NCI-H345 (cell line): ENCODE measurements around the gene RAF1.
"Not testable (repeated sequence)": the region's sequence is repeated elsewhere in the genome, so short reads cannot be mapped to it uniquely, and the experiment has no call there.

Experiments
- DNase-seq: peaks from one replicate; lab custom pipeline; 2025; lab: John Stamatoyannopoulos, UW

Gene RAF1

DNA sequence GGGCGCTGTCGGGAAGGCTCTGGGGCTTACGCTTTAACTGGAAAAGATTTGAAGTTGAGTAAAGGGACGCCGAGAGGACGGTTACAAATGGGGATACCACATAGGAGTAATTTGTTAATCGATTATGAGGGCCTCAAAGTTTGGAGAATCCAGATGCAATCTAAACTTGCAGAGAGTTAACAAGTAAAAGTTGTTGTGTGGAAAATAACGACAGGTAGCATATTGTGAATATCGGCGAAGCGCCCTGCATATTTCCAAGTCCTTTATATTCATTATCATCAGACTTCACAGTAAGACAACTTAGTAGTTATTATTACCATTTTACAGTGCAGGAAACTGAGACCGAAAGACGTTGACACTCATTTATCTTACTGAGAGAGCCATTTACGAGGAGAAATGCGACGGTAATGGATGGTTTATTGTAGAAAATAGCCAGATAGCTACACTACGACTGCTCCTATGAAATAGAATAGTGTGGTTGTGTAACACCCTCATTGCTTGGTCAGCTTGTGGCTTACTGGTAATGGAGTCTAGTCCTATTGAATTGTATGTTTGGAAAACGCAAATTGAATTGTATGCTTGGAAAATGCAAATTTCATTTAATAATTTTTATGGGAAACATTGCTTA, 106.3 kb downstream of the RAF1 start:
- DNase-seq: no peak

GRCh38 chr3:12556690-12557472, 107.0 kb downstream of the RAF1 start, which contains the start of gene MKRN2:
TSS of gene MKRN2 (plus strand) at chr3:12557087. CDS start at chr3:12557151, 64 bp downstream.
- peak; percentile 82 for DNase-seq

- DNase-seq: no peak
These were observed 107.6 kb downstream of the RAF1 start for GRCh38 chr3:12556314-12556689.

- peak; percentile 25 for DNase-seq
These were observed 110.0 kb downstream of the RAF1 start for GRCh38 chr3:12553921-12554391.

DNA sequence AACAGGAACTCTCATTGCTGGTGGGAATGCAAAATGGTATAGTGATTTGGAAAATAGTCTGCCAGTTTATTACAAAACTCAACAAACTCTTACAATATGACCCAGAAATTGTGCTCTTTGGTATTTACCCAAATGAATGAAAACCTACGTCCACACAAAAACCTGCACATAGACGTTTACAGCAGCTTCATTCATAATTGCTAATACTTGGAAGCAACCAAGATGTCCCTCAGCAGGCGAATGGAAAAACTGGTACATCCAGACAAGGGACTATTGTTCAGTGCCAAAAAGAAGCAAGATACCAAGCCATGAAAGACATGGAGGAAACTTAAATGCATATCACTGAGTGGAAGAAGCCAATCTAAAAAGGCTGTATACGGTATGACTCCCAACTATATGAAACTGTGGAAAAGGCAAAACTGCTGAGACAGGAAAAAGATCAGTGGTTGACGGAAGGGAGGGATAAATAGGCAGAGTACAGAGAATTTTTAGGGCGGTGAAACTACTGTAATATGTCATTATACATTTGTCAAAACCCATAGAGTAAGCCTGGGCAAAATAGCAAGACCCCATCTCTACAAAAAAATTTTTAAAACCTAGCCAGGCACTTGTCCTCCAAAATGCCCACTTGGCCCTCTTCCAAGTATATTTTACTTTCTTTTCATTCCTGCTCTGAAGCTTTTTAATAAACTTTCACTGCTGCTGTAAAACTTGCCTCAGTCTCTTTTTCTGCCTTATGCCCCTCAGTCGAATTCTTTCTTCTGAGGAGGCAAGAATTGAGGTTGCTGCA, 113.8 kb downstream of the RAF1 start:
- DNase-seq: no peak

DNA sequence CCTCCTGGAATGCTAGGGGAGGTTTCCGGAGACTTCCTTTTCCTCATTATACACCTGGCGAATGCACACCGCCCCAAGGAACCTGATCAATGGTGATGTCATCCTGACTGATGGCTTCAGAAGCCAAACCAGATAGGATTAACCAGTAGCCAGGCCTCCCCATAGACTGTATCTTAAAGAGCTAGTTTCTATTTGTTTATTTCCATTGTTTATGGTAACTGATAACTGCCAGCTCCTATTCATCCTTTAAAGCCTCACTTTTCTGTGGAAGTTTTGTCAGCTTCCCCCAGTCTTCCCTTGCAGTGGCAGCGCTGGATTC, 118.5 kb downstream of the RAF1 start, which contains the start of gene MKRN2OS:
Gene MKRN2OS (minus strand): TSS at position 27 of the 319 bp plus-strand sequence. CDS start 35 bp downstream, outside the sequence.
- no peak for DNase-seq

DNA sequence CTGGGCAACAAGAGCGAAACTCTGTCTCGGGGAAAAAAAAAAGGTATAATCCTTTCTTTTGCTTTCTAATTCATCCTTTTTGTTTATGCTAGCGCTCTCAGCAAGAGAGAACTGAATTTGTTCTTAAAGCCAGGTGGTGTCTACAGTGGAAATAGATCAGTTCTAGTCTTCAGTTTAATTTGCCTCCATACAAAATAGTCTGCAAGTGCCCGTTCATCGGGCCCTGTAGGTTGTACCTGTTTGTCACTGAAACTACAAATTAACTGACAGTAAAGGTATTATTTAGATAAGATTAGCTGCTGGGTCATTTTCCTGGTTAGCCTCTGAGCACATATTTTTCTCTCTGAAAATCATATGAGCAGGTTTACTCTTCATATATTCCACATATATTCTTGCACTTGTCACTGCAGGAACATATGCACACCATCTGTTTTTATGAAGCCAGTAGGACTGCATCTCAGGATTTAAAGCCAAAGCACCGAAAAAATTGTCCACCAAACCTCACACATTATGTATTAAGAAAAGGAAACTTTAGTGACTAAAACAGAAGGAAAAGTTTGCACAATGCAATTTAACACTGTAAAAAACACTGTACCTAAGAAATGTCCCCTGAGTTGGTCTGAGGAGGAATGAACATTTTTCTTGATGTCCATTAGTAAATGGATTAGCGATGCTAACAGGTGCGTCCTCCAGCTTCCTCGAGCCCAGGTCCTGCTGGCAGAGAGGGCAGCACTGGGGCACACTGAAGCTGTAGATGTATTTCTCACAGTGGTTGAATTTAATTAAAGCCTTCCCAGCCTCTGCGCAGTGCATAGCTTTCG, 119.1 kb downstream of the RAF1 start:
- no peak for DNase-seq

- not testable (repeated sequence) for DNase-seq
These were observed 120.4 kb downstream of the RAF1 start for GRCh38 chr3:12543497-12543896.

DNA sequence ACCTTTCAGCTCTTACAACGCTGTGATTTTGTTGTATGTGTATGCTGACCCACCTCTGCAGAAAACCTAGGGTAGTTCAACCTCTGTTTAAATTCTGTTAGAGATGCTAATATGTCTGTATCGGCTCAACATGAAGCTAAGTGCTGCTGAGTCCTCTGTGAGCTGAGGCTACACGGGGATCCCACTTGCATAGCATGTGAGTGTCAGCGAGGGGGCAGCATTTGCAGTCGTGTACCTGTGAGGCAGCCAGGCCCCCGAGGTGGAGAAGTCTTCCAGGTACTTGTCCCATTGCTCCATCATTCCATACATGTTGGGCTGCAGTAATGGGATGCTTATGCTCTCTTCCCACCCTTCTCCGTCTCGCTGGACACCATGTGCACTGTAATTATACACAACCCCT, 122.3 kb downstream of the RAF1 start:
- no peak for DNase-seq

DNA sequence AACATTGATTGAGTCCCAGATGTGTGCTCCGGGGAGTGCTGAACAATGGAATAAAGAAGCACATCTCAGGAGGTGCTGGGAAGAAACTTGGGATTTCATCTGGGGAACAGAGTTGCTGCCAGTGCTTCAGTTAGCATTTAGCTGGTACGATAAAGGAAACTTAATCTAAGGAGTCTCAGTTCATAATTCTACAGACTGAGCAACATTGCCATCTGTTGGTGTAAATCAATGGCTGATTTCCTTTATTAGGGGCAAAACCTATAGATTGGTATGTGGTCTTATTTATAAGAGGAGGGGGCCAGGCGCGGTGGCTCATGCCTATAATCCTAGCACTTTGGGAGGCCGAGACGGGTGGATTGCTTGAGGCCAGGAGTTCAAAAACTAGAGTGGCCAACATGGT, 127.5 kb downstream of the RAF1 start:
- no peak for DNase-seq
